GM21619 (cell line): Measurements from ENCODE around the gene EMC6.
A peak's percentile ranks its signal among the peaks of the same experiment; 100 is the strongest.

Experiments
- ATAC-seq: cut with Tn5 transposase; IDR thresholded peaks from one replicate; pipeline ENCODE4 v1.9.1; 2021; ENCODE audit not compliant: unreplicated experiment

Gene EMC6

GRCh38 chr17:3655766-3656165 is 12.8 kb upstream of the EMC6 start:
- ATAC-seq, result no peak

GRCh38 chr17:3656353-3656752 is 12.3 kb upstream of the EMC6 start:
- ATAC-seq, result no peak

GRCh38 chr17:3656755-3657587 is 11.6 kb upstream of the EMC6 start:
- no peak for ATAC-seq

GRCh38 chr17:3657588-3657869 is 11.1 kb upstream of the EMC6 start:
- no peak for ATAC-seq

- ATAC-seq, result no peak
Measured at GRCh38 chr17:3657874-3658783, 10.5 kb upstream of the EMC6 start.

GRCh38 chr17:3658784-3659449 is 9.7 kb upstream of the EMC6 start:
- no peak for ATAC-seq

GRCh38 chr17:3659541-3660111 is 9.0 kb upstream of the EMC6 start:
- no peak for ATAC-seq

GRCh38 chr17:3660311-3660891 is 8.2 kb upstream of the EMC6 start:
- no peak for ATAC-seq

- no peak for ATAC-seq
Measured at GRCh38 chr17:3663102-3664011, 5.3 kb upstream of the EMC6 start.

- no peak for ATAC-seq
Measured at GRCh38 chr17:3665834-3666233, 2.8 kb upstream of the EMC6 start.

- no peak for ATAC-seq
Measured at GRCh38 chr17:3666516-3666915, 2.1 kb upstream of the EMC6 start.

- ATAC-seq, result peak; percentile 13
Measured at GRCh38 chr17:3667366-3668278, 990 bp upstream of the EMC6 start.

GRCh38 chr17:3669085-3669347 is 404 bp downstream of the EMC6 start:
- peak; percentile 1 for ATAC-seq

GRCh38 chr17:3669548-3669947 is 936 bp downstream of the EMC6 start:
- no peak for ATAC-seq

GRCh38 chr17:3672571-3672970 is 4.0 kb downstream of the EMC6 start:
- no peak for ATAC-seq

- ATAC-seq, result no peak
Measured at GRCh38 chr17:3675886-3676285, 7.3 kb downstream of the EMC6 start.

- ATAC-seq, result no peak
Measured at GRCh38 chr17:3678095-3678820, 9.6 kb downstream of the EMC6 start.

GRCh38 chr17:3678821-3679530 is 10.4 kb downstream of the EMC6 start:
- ATAC-seq, result no peak
